Hair follicle dermal papilla cell (primary cell): ENCODE results near the gene ABCD3. TPM values are rescaled to one million over a fixed set of nuclear protein-coding genes. Genes with fewer than 3 reads are reported as not detected.

Source experiments
- total RNA-seq: library from RNA; depleted of rRNA; stranded (reverse); fragments of >200 nt; gene quantifications from 2 replicates; pipeline ENCODE4 v1.2.3, GENCODE V29; 2012

ABCD3 gene
- total RNA-seq: 31.2 and 32.8 TPM in 2 replicates

GRCh38 chr1:94417978-94418663, at the start of gene ABCD3:
ABCD3 (plus strand) TSS chr1:94418389; CDS start chr1:94418479, 90 bp downstream.

GRCh38 chr1:94541246-94542087, 123.3 kb downstream of the ABCD3 start, which contains the start of gene F3:
F3 (minus strand) TSS chr1:94541759; CDS start chr1:94541636, 123 bp downstream.

Other genes starting within 250 kb of the ABCD3 start
- gene ARHGAP29, start 180.8 kb upstream of the ABCD3 start, total RNA-seq: 187 and 219 TPM in 2 replicates
- gene F3, start 123.4 kb downstream of the ABCD3 start, total RNA-seq: 40.7 and 47.2 TPM in 2 replicates